ENCODE results near the gene SYCP2. TPM values are rescaled to one million over a fixed set of nuclear protein-coding genes. Genes with fewer than 3 reads are reported as not detected.

The SYCP2 gene
- total RNA-seq, 1 donor from 2014 or later, result 0.69 TPM

- peaks cover 15% of the 10 kb centered on the region for H3K27me3 Mint-ChIP-seq (ENCODE audit: unreplicated experiment)
- H3K27ac Mint-ChIP-seq (ENCODE audit: unreplicated experiment), result no peak overlapping the region
- no peak for TF ChIP-seq CTCF (IDR thresholded peaks at IDR 0.05; ENCODE audit: partially characterized antibody, unreplicated experiment)
- peaks cover 35% of the 10 kb centered on the region for H3K4me1 Mint-ChIP-seq (ENCODE audit: low read depth, unreplicated experiment)
- no peak overlapping the region for H3K4me3 Mint-ChIP-seq (ENCODE audit: unreplicated experiment)
- no peak for DNase-seq
- H3K9me3 Mint-ChIP-seq (ENCODE audit: unreplicated experiment), result peaks cover 10% of the 10 kb centered on the region
- peaks cover 5% of the 10 kb centered on the region for H3K36me3 Mint-ChIP-seq (ENCODE audit: unreplicated experiment)
Observed at GRCh38 chr20:59824711-59825562, 108.5 kb downstream of the SYCP2 start.

GRCh38 chr20:59823491-59824259, 109.8 kb downstream of the SYCP2 start:
- TF ChIP-seq CTCF (IDR thresholded peaks at IDR 0.05; ENCODE audit: partially characterized antibody, unreplicated experiment), result no peak
- no peak overlapping the region for H3K27ac Mint-ChIP-seq (ENCODE audit: unreplicated experiment)
- peaks cover 9% of the 10 kb centered on the region for H3K27me3 Mint-ChIP-seq (ENCODE audit: unreplicated experiment)
- no peak overlapping the region for H3K4me3 Mint-ChIP-seq (ENCODE audit: unreplicated experiment)
- peaks cover 8% of the 10 kb centered on the region for H3K36me3 Mint-ChIP-seq (ENCODE audit: unreplicated experiment)
- DNase-seq, result no peak
- peaks cover 25% of the 10 kb centered on the region for H3K4me1 Mint-ChIP-seq (ENCODE audit: low read depth, unreplicated experiment)
- H3K9me3 Mint-ChIP-seq (ENCODE audit: unreplicated experiment), result peaks cover 4% of the 10 kb centered on the region

- Mint-ChIP-seq H3K9me3 (ENCODE audit: unreplicated experiment) (peaks cover 2% of the 10 kb centered on the region), H3K27me3 (ENCODE audit: unreplicated experiment) (peaks cover 5% of the 10 kb centered on the region), H3K36me3 (ENCODE audit: unreplicated experiment) (peaks cover 10% of the 10 kb centered on the region), H3K4me3 (ENCODE audit: unreplicated experiment) (peak overlapping the region; percentile 25), H3K4me1 (ENCODE audit: low read depth, unreplicated experiment) (peaks cover 19% of the 10 kb centered on the region), H3K27ac (ENCODE audit: unreplicated experiment) (no peak overlapping the region)
- no peak for TF ChIP-seq CTCF (IDR thresholded peaks at IDR 0.05; ENCODE audit: partially characterized antibody, unreplicated experiment)
- no peak for DNase-seq
Observed at GRCh38 chr20:59823030-59823423, 110.4 kb downstream of the SYCP2 start.

GRCh38 chr20:59822291-59823029, 111.0 kb downstream of the SYCP2 start:
- H3K4me1 Mint-ChIP-seq (ENCODE audit: low read depth, unreplicated experiment), result peaks cover 19% of the 10 kb centered on the region

More at GRCh38 chr20:59822291-59823029, 111.0 kb downstream of the SYCP2 start:
- peaks cover 5% of the 10 kb centered on the region for H3K27me3 Mint-ChIP-seq (ENCODE audit: unreplicated experiment)
- TF ChIP-seq CTCF (IDR thresholded peaks at IDR 0.05; ENCODE audit: partially characterized antibody, unreplicated experiment), result no peak
- DNase-seq, result no peak
- no peak overlapping the region for H3K27ac Mint-ChIP-seq (ENCODE audit: unreplicated experiment)
- H3K9me3 Mint-ChIP-seq (ENCODE audit: unreplicated experiment), result peaks cover 2% of the 10 kb centered on the region
- peaks cover 10% of the 10 kb centered on the region for H3K36me3 Mint-ChIP-seq (ENCODE audit: unreplicated experiment)
- H3K4me3 Mint-ChIP-seq (ENCODE audit: unreplicated experiment), result no peak overlapping the region
